ENCODE measurements around the gene LRFN2.

GRCh38 chr6:40346246-40346645 lies 240.9 kb downstream of the LRFN2 start:
- TF ChIP-seq CTCF (conservative IDR thresholded peaks at IDR 0.05; ENCODE audit: low read length): no peak
- no peak for TF ChIP-seq EZH2phosphoT487 (IDR thresholded peaks at IDR 0.05; ENCODE audit: borderline replicate concordance)

Data from Loucy (cell line).